GM12873 (cell line): ENCODE results near the gene EBP.

Source experiments
- TF ChIP-seq, protein P1 (sequence below): IDR thresholded peaks from 2 replicates; pipeline ENCODE4 v1.5.1; 2012; ENCODE audit warnings: low read depth, mild to moderate bottlenecking, moderate library complexity, low read length, control low read depth; ENCODE audit not compliant: insufficient read depth; ENCODE audit errors: missing control alignments

EBP gene

DNA sequence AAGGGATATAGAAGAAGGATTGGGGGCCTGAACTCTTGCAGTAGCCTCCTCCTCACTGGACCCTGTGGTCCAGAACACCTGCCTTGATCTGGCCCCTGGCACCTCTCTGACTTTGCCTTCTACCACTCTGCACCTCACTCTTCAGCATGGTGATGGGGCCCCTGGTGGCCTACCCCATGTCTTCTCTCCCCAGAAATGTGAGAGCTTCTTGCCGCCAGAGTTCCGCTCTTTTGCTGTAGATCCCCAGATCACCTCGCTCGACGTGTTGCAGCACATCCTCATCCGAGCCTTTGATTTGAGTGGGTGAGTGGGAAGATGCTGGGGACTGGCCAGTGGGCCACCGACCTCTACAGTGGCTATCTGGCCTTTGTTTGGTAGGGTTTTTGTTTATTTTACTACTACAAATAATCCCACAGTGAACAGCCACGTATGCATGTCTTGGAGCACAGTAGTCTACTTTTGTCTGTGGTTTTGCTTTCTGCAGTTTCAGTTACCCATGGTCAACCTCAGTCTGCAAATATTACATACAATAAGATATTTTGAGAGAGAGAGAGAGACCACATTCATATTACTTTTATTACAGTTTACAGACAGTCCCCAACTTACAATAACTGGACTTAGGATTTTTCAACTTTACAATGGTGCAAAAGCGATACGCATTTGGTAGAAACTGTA lies 19.7 kb downstream of the EBP start:
- TF ChIP-seq, protein P1, sequence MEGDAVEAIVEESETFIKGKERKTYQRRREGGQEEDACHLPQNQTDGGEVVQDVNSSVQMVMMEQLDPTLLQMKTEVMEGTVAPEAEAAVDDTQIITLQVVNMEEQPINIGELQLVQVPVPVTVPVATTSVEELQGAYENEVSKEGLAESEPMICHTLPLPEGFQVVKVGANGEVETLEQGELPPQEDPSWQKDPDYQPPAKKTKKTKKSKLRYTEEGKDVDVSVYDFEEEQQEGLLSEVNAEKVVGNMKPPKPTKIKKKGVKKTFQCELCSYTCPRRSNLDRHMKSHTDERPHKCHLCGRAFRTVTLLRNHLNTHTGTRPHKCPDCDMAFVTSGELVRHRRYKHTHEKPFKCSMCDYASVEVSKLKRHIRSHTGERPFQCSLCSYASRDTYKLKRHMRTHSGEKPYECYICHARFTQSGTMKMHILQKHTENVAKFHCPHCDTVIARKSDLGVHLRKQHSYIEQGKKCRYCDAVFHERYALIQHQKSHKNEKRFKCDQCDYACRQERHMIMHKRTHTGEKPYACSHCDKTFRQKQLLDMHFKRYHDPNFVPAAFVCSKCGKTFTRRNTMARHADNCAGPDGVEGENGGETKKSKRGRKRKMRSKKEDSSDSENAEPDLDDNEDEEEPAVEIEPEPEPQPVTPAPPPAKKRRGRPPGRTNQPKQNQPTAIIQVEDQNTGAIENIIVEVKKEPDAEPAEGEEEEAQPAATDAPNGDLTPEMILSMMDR: no peak

GRCh38 chrX:48548871-48549270 lies 27.3 kb downstream of the EBP start:
- TF ChIP-seq, protein P1: no peak

- TF ChIP-seq, protein P1: no peak
Measured at GRCh38 chrX:48558271-48558670, 36.7 kb downstream of the EBP start.

GRCh38 chrX:48559636-48560035 lies 38.0 kb downstream of the EBP start:
- TF ChIP-seq, protein P1: no peak

DNA sequence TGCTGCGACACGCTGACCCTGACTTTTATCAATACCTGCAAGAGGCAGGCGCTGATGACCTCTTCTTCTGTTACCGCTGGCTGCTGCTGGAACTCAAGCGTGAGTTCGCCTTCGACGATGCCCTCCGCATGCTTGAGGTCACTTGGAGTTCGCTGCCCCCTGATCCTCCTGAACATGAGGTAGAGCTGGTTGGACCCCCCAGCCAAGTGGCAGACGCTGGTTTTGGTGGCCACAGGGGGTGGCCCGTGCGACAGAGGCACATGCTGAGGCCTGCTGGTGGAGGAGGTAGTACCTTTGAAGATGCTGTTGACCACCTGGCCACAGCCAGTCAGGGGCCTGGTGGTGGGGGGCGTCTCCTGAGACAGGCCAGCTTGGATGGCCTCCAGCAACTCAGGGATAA lies 38.4 kb downstream of the EBP start:
- TF ChIP-seq, protein P1: no peak

- TF ChIP-seq, protein P1: no peak
Measured at GRCh38 chrX:48560681-48561080, 39.1 kb downstream of the EBP start.

DNA sequence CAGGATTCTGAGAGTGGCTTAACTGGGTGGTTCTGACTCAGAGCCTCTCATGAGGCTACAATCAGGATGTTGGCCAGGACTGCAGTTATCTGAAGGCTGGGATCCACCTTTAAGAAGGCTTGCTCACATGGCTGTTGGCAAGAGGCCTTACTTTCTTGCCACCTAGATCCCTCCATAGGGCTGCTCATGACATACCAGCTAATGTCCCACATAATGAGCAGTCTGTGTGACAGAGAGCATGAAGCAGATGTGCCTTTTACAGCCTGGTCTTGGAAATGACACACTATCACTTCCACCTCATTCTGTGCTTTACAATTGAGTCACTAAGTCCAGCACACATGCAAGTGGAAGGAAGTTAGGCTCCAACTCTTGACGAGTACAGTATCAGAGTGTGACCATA lies 48.4 kb downstream of the EBP start:
- TF ChIP-seq, protein P1: no peak
